WTC11 (cell line): ENCODE measurements around the gene DENND4B. TPM values are rescaled to one million over a fixed set of nuclear protein-coding genes. Genes with fewer than 3 reads are reported as not detected.

Experiments used
- ATAC-seq: fragments of 200-7000 bp; cut with Tn5 transposase; 2 replicates; pipeline ENCODE4 v1.10.0; 2021; ENCODE audit warnings: mild to moderate bottlenecking, moderate library complexity
- CTCF ChIA-PET: fragments of 300-600 bp; sonication (Branson Sonifier 250); formaldehyde crosslinking; loops from one replicate; lab custom pipeline; 2021; ENCODE audit warnings: antibody characterized with exemption; lab: Charles Lee
- POLR2A ChIA-PET: fragments of 350-600 bp; sonication (Branson Sonifier 250); formaldehyde crosslinking; loops from one replicate; lab custom pipeline; 2021; ENCODE audit warnings: antibody characterized with exemption; lab: Charles Lee
- DNase-seq: peaks from one replicate; pipeline ENCODE4 v3.0.0; 2021; ENCODE audit warnings: low spot score
- H3K27ac Mint-ChIP-seq: 2 replicates; pipeline ENCODE4 v1.8.0; 2021; ENCODE audit warnings: mixed read lengths
- H3K27me3 Mint-ChIP-seq: 2 replicates; pipeline ENCODE4 v1.8.0; 2021; ENCODE audit warnings: low read depth, mild to moderate bottlenecking, moderate library complexity, mixed read lengths
- H3K36me3 Mint-ChIP-seq: 2 replicates; pipeline ENCODE4 v1.8.0; 2021; ENCODE audit warnings: mixed read lengths
- H3K4me1 Mint-ChIP-seq: 2 replicates; pipeline ENCODE4 v1.8.0; 2022; ENCODE audit warnings: mixed read lengths
- H3K4me3 Mint-ChIP-seq: 2 replicates; pipeline ENCODE4 v1.8.0; 2021; ENCODE audit warnings: mild to moderate bottlenecking, moderate library complexity, mixed read lengths
- H3K9me3 Mint-ChIP-seq: 2 replicates; pipeline ENCODE4 v1.8.0; 2021; ENCODE audit warnings: mixed read lengths
- ARID4B ChIP-seq: sonication (generic); formaldehyde crosslinking; IDR thresholded peaks from 2 replicates; pipeline ENCODE4 v1.8.0; 2023; ENCODE audit warnings: missing genetic modification reagents, mild to moderate bottlenecking, borderline replicate concordance
- ATF6 ChIP-seq: sonication (generic); formaldehyde crosslinking; IDR thresholded peaks from 2 replicates; pipeline ENCODE4 v1.8.1; 2023; ENCODE audit warnings: mild to moderate bottlenecking, missing genetic modification reagents
- CREB1 ChIP-seq: sonication (generic); formaldehyde crosslinking; IDR thresholded peaks from 2 replicates; pipeline ENCODE4 v1.8.0; 2023; ENCODE audit warnings: mild to moderate bottlenecking, missing genetic modification reagents
- ELF4 ChIP-seq: sonication (generic); formaldehyde crosslinking; IDR thresholded peaks from 2 replicates; pipeline ENCODE4 v1.8.1; 2022; ENCODE audit warnings: low read depth, mild to moderate bottlenecking, moderate library complexity, missing genetic modification reagents
- EMX1 ChIP-seq: fragments of 250-450 bp; sonication (Bioruptor Pico); IDR thresholded peaks from 2 replicates; pipeline ENCODE4 v1.8.0; 2021; ENCODE audit warnings: mild to moderate bottlenecking
- GABPB1 ChIP-seq: sonication (generic); formaldehyde crosslinking; IDR thresholded peaks from 2 replicates; pipeline ENCODE4 v1.8.1; 2023; ENCODE audit warnings: mild to moderate bottlenecking, missing genetic modification reagents
- HMGXB4 ChIP-seq: sonication (generic); formaldehyde crosslinking; IDR thresholded peaks from 2 replicates; pipeline ENCODE4 v1.8.1; 2023; ENCODE audit warnings: mild to moderate bottlenecking, moderate library complexity, missing genetic modification reagents
- IRF1 ChIP-seq: sonication (generic); formaldehyde crosslinking; IDR thresholded peaks from 2 replicates; pipeline ENCODE4 v1.8.0; 2023; ENCODE audit warnings: missing genetic modification reagents
- KAT7 ChIP-seq: sonication (generic); formaldehyde crosslinking; IDR thresholded peaks from 2 replicates; pipeline ENCODE4 v1.8.1; 2023; ENCODE audit warnings: missing genetic modification reagents, mild to moderate bottlenecking, borderline replicate concordance
- NFATC4 ChIP-seq: fragments of 250-450 bp; sonication (Bioruptor Pico); IDR thresholded peaks from 2 replicates; pipeline ENCODE4 v1.9.0; 2021; ENCODE audit warnings: mild to moderate bottlenecking
- NR2C2 ChIP-seq: sonication (generic); formaldehyde crosslinking; IDR thresholded peaks from 2 replicates; pipeline ENCODE4 v1.8.0; 2022; ENCODE audit warnings: mild to moderate bottlenecking, missing genetic modification reagents
- PREB ChIP-seq: sonication (generic); formaldehyde crosslinking; IDR thresholded peaks from 2 replicates; pipeline ENCODE4 v1.8.1; 2022; ENCODE audit warnings: mild to moderate bottlenecking, missing genetic modification reagents, moderate library complexity, borderline replicate concordance
- PRRX2 ChIP-seq: fragments of 250-450 bp; sonication (Bioruptor Pico); IDR thresholded peaks from 2 replicates; pipeline ENCODE4 v1.8.0; 2021; ENCODE audit warnings: mild to moderate bottlenecking
- ZBTB21 ChIP-seq: sonication (generic); formaldehyde crosslinking; IDR thresholded peaks from 2 replicates; pipeline ENCODE4 v1.8.1; 2023; ENCODE audit warnings: mild to moderate bottlenecking, missing genetic modification reagents, borderline replicate concordance
- ZNF121 ChIP-seq: sonication (generic); formaldehyde crosslinking; IDR thresholded peaks from 2 replicates; pipeline ENCODE4 v1.8.0; 2023; ENCODE audit warnings: missing genetic modification reagents
- ZNF219 ChIP-seq: sonication (generic); formaldehyde crosslinking; IDR thresholded peaks from 2 replicates; pipeline ENCODE4 v1.8.0; 2023; ENCODE audit warnings: missing genetic modification reagents, mild to moderate bottlenecking, borderline replicate concordance
- ZNF416 ChIP-seq: fragments of 250-450 bp; sonication (Bioruptor Pico); IDR thresholded peaks from 2 replicates; pipeline ENCODE4 v1.9.0; 2021; ENCODE audit warnings: mild to moderate bottlenecking, inconsistent platforms
- ZSCAN18 ChIP-seq: fragments of 250-450 bp; sonication (Bioruptor Pico); IDR thresholded peaks from 2 replicates; pipeline ENCODE4 v2.1.2; 2022; ENCODE audit warnings: mild to moderate bottlenecking, moderate library complexity
- total RNA-seq: library from RNA; stranded (reverse); gene quantifications from 3 replicates; pipeline ENCODE4 v1.2.3, GENCODE V29; 2021

Gene DENND4B
- total RNA-seq, 1 experiment from 2014 or later, result 93.1 TPM

- TF ChIP-seq HMGXB4 (CRISPR knock-in tag), result no peak
- no peak for TF ChIP-seq ZNF219
- no peak for TF ChIP-seq CREB1
- TF ChIP-seq PRRX2 (CRISPR knock-in tag), result no peak
- no peak for TF ChIP-seq KAT7
- TF ChIP-seq ARID4B (CRISPR knock-in tag), result no peak
- TF ChIP-seq ZBTB21 (CRISPR knock-in tag), result no peak
- TF ChIP-seq PREB (CRISPR knock-in tag), result no peak
These were observed 12.6 kb downstream of the DENND4B start (continued) for GRCh38 chr1:153933955-153934354.

- peaks cover 51% of the 10 kb centered on the region for H3K36me3 Mint-ChIP-seq
- H3K4me1 Mint-ChIP-seq, result no peaks in the 10 kb centered on the region
- ChIA-PET CTCF (no interaction called here), POLR2A (no interaction called here)
- TF ChIP-seq ZSCAN18 (no peak), NFATC4 (no peak)
- H3K4me3 Mint-ChIP-seq, result no peak overlapping the region
- ATAC-seq (no peak), DNase-seq (no peak)
- no peak overlapping the region for H3K27ac Mint-ChIP-seq
- H3K27me3 Mint-ChIP-seq, result no peaks in the 10 kb centered on the region
- no peaks in the 10 kb centered on the region for H3K9me3 Mint-ChIP-seq
These were observed 13.1 kb downstream of the DENND4B start for GRCh38 chr1:153933430-153933829.

- Mint-ChIP-seq H3K4me1 (no peaks in the 10 kb centered on the region), H3K27me3 (no peaks in the 10 kb centered on the region), H3K9me3 (no peaks in the 10 kb centered on the region), H3K4me3 (no peak overlapping the region), H3K36me3 (peaks cover 47% of the 10 kb centered on the region), H3K27ac (no peak overlapping the region)
- ATAC-seq (no peak), DNase-seq (no peak)
- ChIA-PET CTCF (no interaction called here), POLR2A (no interaction called here)
- no peak for TF ChIP-seq NR2C2 (CRISPR knock-in tag)
- TF ChIP-seq GABPB1 (CRISPR knock-in tag), result no peak
- TF ChIP-seq ZNF416, result no peak
- TF ChIP-seq CREB1, result no peak
- TF ChIP-seq ELF4 (CRISPR knock-in tag), result no peak
- TF ChIP-seq ATF6 (CRISPR knock-in tag), result no peak
- no peak for TF ChIP-seq EMX1 (CRISPR knock-in tag)
- TF ChIP-seq IRF1 (CRISPR knock-in tag), result no peak
- no peak for TF ChIP-seq ZNF121 (CRISPR knock-in tag)
These were observed 14.1 kb downstream of the DENND4B start for GRCh38 chr1:153932156-153933131.
